ENCODE results near the gene RALGAPA2. TPM values are rescaled to one million over a fixed set of nuclear protein-coding genes. Genes with fewer than 3 reads are reported as not detected.
A peak's percentile ranks its signal among the peaks of the same experiment; 100 is the strongest.

Gene RALGAPA2
- total RNA-seq, 2 experiments from 2014 or later: 21.2 to 21.9 TPM

GRCh38 chr20:20709887-20710286 is 2.6 kb downstream of the RALGAPA2 start:
- peak overlapping the region; percentile 98 for H3K4me3 Mint-ChIP-seq
- H3K27ac ChIP-seq (ENCODE audit: low read depth in 1 of 2, low read length in 2 of 2): no peak overlapping the region
- TF ChIP-seq CTCF (IDR thresholded peaks at IDR 0.05): no peak
- H3K27ac Mint-ChIP-seq: peak overlapping the region; percentile 85
- ATAC-seq (ENCODE audit: poor library complexity) (no peak), DNase-seq (no peak)
- no peaks in the 10 kb centered on the region for H3K9me3 Mint-ChIP-seq
- H3K36me3 ChIP-seq (ENCODE audit: insufficient read depth, low read length): no peaks in the 10 kb centered on the region
- ChIA-PET POLR2A (no interaction called here), CTCF (no interaction called here)
- intact Hi-C loops (cut with DNase I, micrococcal nuclease): loop anchor here (2.0 to 10.0 kb wide), 6 partner anchors 415 to 1915 kb away; partner anchors contain the start of genes CFAP61 (in 1 of the 2), CRNKL1 (in 1 of the 2), KIZ (in 1 of the 2) and NAA20 (in 1 of the 2)
- peaks cover 8% of the 10 kb centered on the region for H3K36me3 Mint-ChIP-seq (ENCODE audit: low read depth)
- H3K9me3 ChIP-seq (ENCODE audit: control insufficient read depth in 1 of 2, insufficient read depth in 1 of 2, low read length in 2 of 2): no peaks in the 10 kb centered on the region
- H3K4me1 ChIP-seq (ENCODE audit: insufficient read depth, low read length): peaks cover 15% of the 10 kb centered on the region
- no peaks in the 10 kb centered on the region for H3K27me3 Mint-ChIP-seq
- H3K27me3 ChIP-seq (ENCODE audit: control insufficient read depth in 1 of 2, insufficient read depth in 2 of 2, low read length in 2 of 2): no peaks in the 10 kb centered on the region
- H3K4me3 ChIP-seq (ENCODE audit: low read length): no peak overlapping the region
- H3K4me1 Mint-ChIP-seq (ENCODE audit: low read depth): peaks cover 52% of the 10 kb centered on the region

GRCh38 chr20:20706285-20706684 is 6.2 kb downstream of the RALGAPA2 start:
- ChIA-PET POLR2A (no interaction called here), CTCF (no interaction called here)
- ATAC-seq (ENCODE audit: poor library complexity) (no peak), DNase-seq (no peak)
- H3K9me3 Mint-ChIP-seq: no peaks in the 10 kb centered on the region
- Histone ChIP-seq H3K36me3 (ENCODE audit: insufficient read depth, low read length) (no peaks in the 10 kb centered on the region), H3K27me3 (ENCODE audit: control insufficient read depth in 1 of 2, insufficient read depth in 2 of 2, low read length in 2 of 2) (no peaks in the 10 kb centered on the region), H3K4me1 (ENCODE audit: insufficient read depth, low read length) (peaks cover 1% of the 10 kb centered on the region), H3K4me3 (ENCODE audit: low read length) (no peak overlapping the region), H3K27ac (ENCODE audit: low read depth in 1 of 2, low read length in 2 of 2) (no peak overlapping the region), H3K9me3 (ENCODE audit: control insufficient read depth in 1 of 2, insufficient read depth in 1 of 2, low read length in 2 of 2) (no peaks in the 10 kb centered on the region)
- H3K27me3 Mint-ChIP-seq: no peaks in the 10 kb centered on the region
- TF ChIP-seq CTCF (IDR thresholded peaks at IDR 0.05): no peak
- peaks cover 3% of the 10 kb centered on the region for H3K36me3 Mint-ChIP-seq (ENCODE audit: low read depth)
- H3K27ac Mint-ChIP-seq: no peak overlapping the region
- H3K4me3 Mint-ChIP-seq: no peak overlapping the region
- intact Hi-C loops (cut with DNase I, micrococcal nuclease): no loop called here
- H3K4me1 Mint-ChIP-seq (ENCODE audit: low read depth): peaks cover 65% of the 10 kb centered on the region

- intact Hi-C loops (cut with DNase I, micrococcal nuclease): no loop called here
- H3K9me3 Mint-ChIP-seq: no peaks in the 10 kb centered on the region
- DNase-seq (no peak), ATAC-seq (ENCODE audit: poor library complexity) (no peak)
- no peaks in the 10 kb centered on the region for H3K36me3 Mint-ChIP-seq (ENCODE audit: low read depth)
- no peaks in the 10 kb centered on the region for H3K9me3 ChIP-seq (ENCODE audit: control insufficient read depth in 1 of 2, insufficient read depth in 1 of 2, low read length in 2 of 2)
- no peak for TF ChIP-seq CTCF (IDR thresholded peaks at IDR 0.05)
- no peaks in the 10 kb centered on the region for H3K36me3 ChIP-seq (ENCODE audit: insufficient read depth, low read length)
- no peaks in the 10 kb centered on the region for H3K27me3 Mint-ChIP-seq
- no peak overlapping the region for H3K4me3 ChIP-seq (ENCODE audit: low read length)
- H3K4me3 Mint-ChIP-seq: no peak overlapping the region
- peaks cover 58% of the 10 kb centered on the region for H3K4me1 Mint-ChIP-seq (ENCODE audit: low read depth)
- ChIA-PET CTCF (no interaction called here), POLR2A (no interaction called here)
- no peak overlapping the region for H3K27ac Mint-ChIP-seq
- H3K4me1 ChIP-seq (ENCODE audit: insufficient read depth, low read length): no peaks in the 10 kb centered on the region
- H3K27me3 ChIP-seq (ENCODE audit: control insufficient read depth in 1 of 2, insufficient read depth in 2 of 2, low read length in 2 of 2): no peaks in the 10 kb centered on the region
- H3K27ac ChIP-seq (ENCODE audit: low read depth in 1 of 2, low read length in 2 of 2): no peak overlapping the region
Measured at GRCh38 chr20:20702330-20703245, 9.9 kb downstream of the RALGAPA2 start.

All from CD4-positive, alpha-beta T cell (primary cell).